Endothelial cell (in vitro differentiated cells): ENCODE measurements around the gene TANK. TPM values are rescaled to one million over a fixed set of nuclear protein-coding genes. Genes with fewer than 3 reads are reported as not detected.
"Not testable (repeated sequence)": the region's sequence is repeated elsewhere in the genome, so short reads cannot be mapped to it uniquely, and the experiment has no call there.

Experiments
- DNase-seq: peaks from one replicate; pipeline ENCODE4 v3.0.0; 2021; ENCODE audit warnings: low spot score
- H3K27ac Mint-ChIP-seq: one replicate; pipeline ENCODE4 v1.8.0; 2021; ENCODE audit warnings: mixed read lengths, inconsistent platforms; ENCODE audit not compliant: unreplicated experiment
- H3K27me3 Mint-ChIP-seq: one replicate; pipeline ENCODE4 v1.8.0; 2021; ENCODE audit warnings: mild to moderate bottlenecking, moderate library complexity, mixed read lengths, inconsistent platforms; ENCODE audit not compliant: unreplicated experiment
- H3K36me3 Mint-ChIP-seq: one replicate; pipeline ENCODE4 v1.8.0; 2021; ENCODE audit warnings: mild to moderate bottlenecking, low read depth, mixed read lengths, inconsistent platforms; ENCODE audit not compliant: unreplicated experiment
- H3K4me1 Mint-ChIP-seq: one replicate; pipeline ENCODE4 v1.8.0; 2021; ENCODE audit warnings: mild to moderate bottlenecking, mixed read lengths, inconsistent platforms; ENCODE audit not compliant: unreplicated experiment
- H3K4me3 Mint-ChIP-seq: one replicate; pipeline ENCODE4 v1.8.0; 2021; ENCODE audit warnings: mild to moderate bottlenecking, mixed read lengths, inconsistent platforms; ENCODE audit not compliant: unreplicated experiment
- H3K9me3 Mint-ChIP-seq: one replicate; pipeline ENCODE4 v1.8.0; 2021; ENCODE audit warnings: mixed read lengths, inconsistent platforms; ENCODE audit not compliant: unreplicated experiment
- total RNA-seq: library from RNA; stranded (reverse); fragmentation: NEBNext Ultra II Directional; extraction: Animal tissue kit (Norgen Biotek cat#: 25700); gene quantifications from one replicate; pipeline ENCODE4 v1.2.1, GENCODE V29; 2021; ENCODE audit not compliant: unreplicated experiment
- TF ChIP-seq, protein P1 (sequence below): fragments of 200-600 bp; sonication (generic); IDR thresholded peaks from one replicate; pipeline ENCODE4 v1.5.0; 2021; ENCODE audit warnings: antibody characterized with exemption; ENCODE audit not compliant: unreplicated experiment

TANK gene
- total RNA-seq, 1 donor from 2014 or later = 40.8 TPM

DNA sequence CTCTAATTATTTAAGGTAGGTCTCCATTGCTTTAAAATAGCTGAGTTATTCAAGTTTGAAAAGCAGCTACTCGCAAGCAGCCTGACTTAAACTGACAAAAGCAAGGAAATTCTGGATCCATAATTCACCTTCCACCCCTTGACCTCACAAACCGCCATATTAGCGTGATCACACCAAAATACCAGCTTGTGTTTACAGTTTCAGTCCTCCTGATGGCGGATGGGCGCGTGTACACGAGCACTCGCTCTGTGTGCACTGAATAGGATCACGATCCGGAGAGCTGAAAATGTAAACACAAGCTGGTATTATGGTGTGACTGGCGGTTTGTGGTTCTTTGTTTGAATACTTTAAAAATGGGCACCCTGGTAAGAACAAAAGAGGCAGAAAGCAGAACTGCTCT, 105.6 kb downstream of the TANK start:
- Mint-ChIP-seq H3K27me3 (no peaks in the 10 kb centered on the region), H3K27ac (no peak overlapping the region), H3K4me3 (no peak overlapping the region), H3K9me3 (no peaks in the 10 kb centered on the region), H3K36me3 (no peaks in the 10 kb centered on the region), H3K4me1 (no peaks in the 10 kb centered on the region)
- DNase-seq = no peak
- TF ChIP-seq, protein P1, sequence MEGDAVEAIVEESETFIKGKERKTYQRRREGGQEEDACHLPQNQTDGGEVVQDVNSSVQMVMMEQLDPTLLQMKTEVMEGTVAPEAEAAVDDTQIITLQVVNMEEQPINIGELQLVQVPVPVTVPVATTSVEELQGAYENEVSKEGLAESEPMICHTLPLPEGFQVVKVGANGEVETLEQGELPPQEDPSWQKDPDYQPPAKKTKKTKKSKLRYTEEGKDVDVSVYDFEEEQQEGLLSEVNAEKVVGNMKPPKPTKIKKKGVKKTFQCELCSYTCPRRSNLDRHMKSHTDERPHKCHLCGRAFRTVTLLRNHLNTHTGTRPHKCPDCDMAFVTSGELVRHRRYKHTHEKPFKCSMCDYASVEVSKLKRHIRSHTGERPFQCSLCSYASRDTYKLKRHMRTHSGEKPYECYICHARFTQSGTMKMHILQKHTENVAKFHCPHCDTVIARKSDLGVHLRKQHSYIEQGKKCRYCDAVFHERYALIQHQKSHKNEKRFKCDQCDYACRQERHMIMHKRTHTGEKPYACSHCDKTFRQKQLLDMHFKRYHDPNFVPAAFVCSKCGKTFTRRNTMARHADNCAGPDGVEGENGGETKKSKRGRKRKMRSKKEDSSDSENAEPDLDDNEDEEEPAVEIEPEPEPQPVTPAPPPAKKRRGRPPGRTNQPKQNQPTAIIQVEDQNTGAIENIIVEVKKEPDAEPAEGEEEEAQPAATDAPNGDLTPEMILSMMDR = no peak

- H3K4me3 Mint-ChIP-seq = no peak overlapping the region
- no peaks in the 10 kb centered on the region for H3K36me3 Mint-ChIP-seq
- H3K9me3 Mint-ChIP-seq = no peaks in the 10 kb centered on the region
- H3K27ac Mint-ChIP-seq = no peak overlapping the region
- no peaks in the 10 kb centered on the region for H3K4me1 Mint-ChIP-seq
- no peaks in the 10 kb centered on the region for H3K27me3 Mint-ChIP-seq
- TF ChIP-seq, protein P1 = no peak
- DNase-seq = no peak
Observed at GRCh38 chr2:161269111-161269510, 108.9 kb downstream of the TANK start.

- TF ChIP-seq, protein P1 = peak; percentile 83
- no peaks in the 10 kb centered on the region for H3K36me3 Mint-ChIP-seq
- no peak overlapping the region for H3K4me3 Mint-ChIP-seq
- H3K9me3 Mint-ChIP-seq = no peaks in the 10 kb centered on the region
- H3K27ac Mint-ChIP-seq = no peak overlapping the region
- no peaks in the 10 kb centered on the region for H3K27me3 Mint-ChIP-seq
- no peaks in the 10 kb centered on the region for H3K4me1 Mint-ChIP-seq
- peak; percentile 39 for DNase-seq
Observed at GRCh38 chr2:161273038-161273760, 113.0 kb downstream of the TANK start.

- not testable (repeated sequence) for DNase-seq, H3K4me1 Mint-ChIP-seq, H3K4me3 Mint-ChIP-seq, H3K9me3 Mint-ChIP-seq, H3K27ac Mint-ChIP-seq, H3K36me3 Mint-ChIP-seq, H3K27me3 Mint-ChIP-seq
Observed at GRCh38 chr2:161278564-161279229, 118.5 kb downstream of the TANK start.

DNA sequence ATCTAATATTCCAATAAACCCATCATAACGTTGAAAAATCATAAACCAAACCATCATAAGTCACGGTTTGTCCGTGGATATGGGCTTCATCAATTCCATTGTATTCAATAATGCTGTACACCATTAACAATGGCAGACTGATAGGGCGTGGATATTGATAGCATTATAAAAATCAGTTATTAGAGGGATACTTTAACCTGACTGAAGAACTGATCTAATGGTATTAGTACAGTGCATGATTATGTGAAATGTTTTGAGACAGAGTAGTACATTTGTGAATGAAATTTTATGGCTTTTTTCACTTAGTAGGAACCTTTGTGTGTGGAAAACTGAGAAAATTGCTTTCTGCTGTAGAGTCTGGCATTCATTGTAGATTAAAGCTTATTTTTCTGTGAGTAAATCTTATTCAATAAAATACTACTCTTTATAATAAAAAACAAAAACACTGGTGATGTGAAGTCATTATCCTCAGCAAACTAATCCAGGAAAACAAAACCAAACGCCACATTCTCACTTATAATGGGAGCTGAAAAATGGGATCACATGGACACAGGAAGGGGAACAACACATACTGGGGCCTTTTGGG, 119.1 kb downstream of the TANK start:
- H3K36me3 Mint-ChIP-seq, H3K9me3 Mint-ChIP-seq, H3K27me3 Mint-ChIP-seq, H3K4me3 Mint-ChIP-seq, H3K27ac Mint-ChIP-seq, DNase-seq, H3K4me1 Mint-ChIP-seq: not testable (repeated sequence)

- H3K36me3 Mint-ChIP-seq, H3K27me3 Mint-ChIP-seq, H3K9me3 Mint-ChIP-seq, H3K4me1 Mint-ChIP-seq, H3K27ac Mint-ChIP-seq, H3K4me3 Mint-ChIP-seq: not testable (repeated sequence)
- DNase-seq = peak; percentile 36
Observed at GRCh38 chr2:161280906-161281323, 120.7 kb downstream of the TANK start.

DNA sequence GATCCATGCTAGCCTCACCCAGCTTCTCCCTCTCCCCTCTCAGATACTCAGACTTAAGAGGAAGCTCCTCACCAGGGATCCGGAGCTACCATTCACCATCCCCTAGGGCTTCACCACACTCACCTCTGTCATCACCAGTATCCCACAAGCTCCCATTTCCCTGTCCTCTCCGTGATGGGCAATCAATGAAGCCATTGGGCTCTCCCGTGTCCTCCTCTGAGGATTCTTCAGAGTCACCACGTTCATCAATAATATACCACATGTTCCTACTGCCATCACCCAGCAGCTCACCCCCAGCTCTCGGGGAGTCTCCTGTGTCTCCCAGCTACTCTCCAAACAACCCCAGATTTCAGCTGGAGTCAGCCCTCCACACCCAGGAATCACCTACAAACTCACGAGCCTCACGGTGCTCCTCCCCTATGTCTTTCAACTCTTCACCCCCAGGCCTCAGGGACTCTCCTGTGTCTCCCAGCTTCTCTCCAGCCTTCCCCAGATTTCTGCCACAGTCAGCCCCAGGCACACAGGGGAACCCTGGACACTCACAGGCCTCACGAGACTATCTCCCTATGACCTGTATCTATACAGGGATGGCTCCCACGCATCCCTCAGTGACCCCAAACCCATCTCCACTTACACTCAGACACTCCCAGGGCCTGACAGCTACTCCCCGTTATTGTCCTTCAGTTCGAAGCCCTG, 121.5 kb downstream of the TANK start:
- not testable (repeated sequence) for H3K27me3 Mint-ChIP-seq, H3K4me3 Mint-ChIP-seq, H3K4me1 Mint-ChIP-seq, H3K36me3 Mint-ChIP-seq, H3K27ac Mint-ChIP-seq, H3K9me3 Mint-ChIP-seq
- peak; percentile 7 for DNase-seq

DNA sequence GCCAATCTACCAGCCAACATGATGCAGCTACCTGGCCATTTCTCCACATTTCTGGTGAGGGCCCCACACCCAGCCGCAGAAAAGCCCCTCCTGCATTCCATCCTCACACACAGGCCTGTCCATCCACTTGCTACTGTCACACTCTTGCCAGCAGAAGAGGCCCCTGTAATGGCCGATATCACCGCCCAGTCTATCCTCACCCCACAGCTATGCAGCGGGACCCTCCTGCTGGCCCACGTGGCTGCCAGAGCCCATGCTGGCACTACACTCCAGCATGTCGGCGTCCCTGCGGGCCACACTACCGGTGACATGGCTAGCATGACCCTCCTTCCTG, 122.0 kb downstream of the TANK start:
- H3K36me3 Mint-ChIP-seq, H3K27me3 Mint-ChIP-seq, DNase-seq, H3K9me3 Mint-ChIP-seq, H3K27ac Mint-ChIP-seq, H3K4me3 Mint-ChIP-seq, H3K4me1 Mint-ChIP-seq: not testable (repeated sequence)
